SHP77 (cell line): ENCODE data around the gene SPNS3.
A peak's percentile ranks its signal among the peaks of the same experiment; 100 is the strongest.

Experiments used
- DNase-seq, 2 experiments: peaks; one replicate each; lab custom pipeline; 2025; lab: John Stamatoyannopoulos, UW

SPNS3 gene

GRCh38 chr17:4433515-4434031, at the start of gene SPNS3:
Gene SPNS3, plus strand, starts transcription at chr17:4433940. Its CDS starts 28 bp downstream, at chr17:4433968.
- peak; percentile 15 to 33 for DNase-seq

- DNase-seq = no peak
Observed at GRCh38 chr17:4386406-4386805, 47.3 kb upstream of the SPNS3 start.

- no peak for DNase-seq
Observed at GRCh38 chr17:4387137-4387536, 46.6 kb upstream of the SPNS3 start.

GRCh38 chr17:4389079-4389478, 44.7 kb upstream of the SPNS3 start:
- DNase-seq = no peak

- no peak for DNase-seq
Observed at GRCh38 chr17:4393806-4394205, 39.9 kb upstream of the SPNS3 start.

- no peak for DNase-seq
Observed at GRCh38 chr17:4394208-4395110, 39.3 kb upstream of the SPNS3 start.

- no peak for DNase-seq
Observed at GRCh38 chr17:4395111-4395478, 38.6 kb upstream of the SPNS3 start.

GRCh38 chr17:4397840-4398239, 35.9 kb upstream of the SPNS3 start:
- no peak for DNase-seq

- DNase-seq = no peak
Observed at GRCh38 chr17:4405038-4405669, 28.6 kb upstream of the SPNS3 start.

- no peak for DNase-seq
Observed at GRCh38 chr17:4405699-4406098, 28.0 kb upstream of the SPNS3 start.

- no peak for DNase-seq
Observed at GRCh38 chr17:4406386-4406785, 27.4 kb upstream of the SPNS3 start.

- DNase-seq = no peak
Observed at GRCh38 chr17:4407216-4407615, 26.5 kb upstream of the SPNS3 start.

GRCh38 chr17:4407851-4408250, 25.9 kb upstream of the SPNS3 start:
- DNase-seq = peak in 1 of 2 experiments; percentile 12

- DNase-seq = no peak
Observed at GRCh38 chr17:4409659-4410058, 24.1 kb upstream of the SPNS3 start.

GRCh38 chr17:4411201-4411600, 22.5 kb upstream of the SPNS3 start:
- DNase-seq = no peak

GRCh38 chr17:4412933-4413831, 20.6 kb upstream of the SPNS3 start:
- DNase-seq = peak; percentile 89 to 92

- DNase-seq = no peak
Observed at GRCh38 chr17:4417129-4417667, 16.5 kb upstream of the SPNS3 start.

GRCh38 chr17:4420692-4421131, 13.0 kb upstream of the SPNS3 start:
- DNase-seq = peak; percentile 78 to 79

GRCh38 chr17:4422864-4423263, 10.9 kb upstream of the SPNS3 start:
- DNase-seq = no peak

GRCh38 chr17:4425398-4425797, 8.3 kb upstream of the SPNS3 start:
- DNase-seq = no peak

- DNase-seq = no peak
Observed at GRCh38 chr17:4426499-4427208, 7.1 kb upstream of the SPNS3 start.
